Astrocyte of the spinal cord (primary cell): ENCODE data around the gene ATP8B4.

ENCODE experiments used
- DNase-seq: peaks from one replicate; pipeline ENCODE4 v3.0.0; 2011; ENCODE audit warnings: low read depth, low spot score
- H3K4me3 ChIP-seq: 2 replicates; pipeline ENCODE4 v1.5.1; 2011; ENCODE audit warnings: low read depth, mild to moderate bottlenecking, low read length, moderate library complexity
- in situ Hi-C: cut with HindIII; loops from 2 replicates; pipeline ENCODE4 v1.10.0; 2017; ENCODE audit warnings: low sequenced_read_pairs
- TF ChIP-seq, protein P1 (sequence below): IDR thresholded peaks from 2 replicates; pipeline ENCODE4 v1.5.1; 2012; ENCODE audit warnings: low read depth, mild to moderate bottlenecking, low read length, inconsistent platforms

ATP8B4 gene

DNA sequence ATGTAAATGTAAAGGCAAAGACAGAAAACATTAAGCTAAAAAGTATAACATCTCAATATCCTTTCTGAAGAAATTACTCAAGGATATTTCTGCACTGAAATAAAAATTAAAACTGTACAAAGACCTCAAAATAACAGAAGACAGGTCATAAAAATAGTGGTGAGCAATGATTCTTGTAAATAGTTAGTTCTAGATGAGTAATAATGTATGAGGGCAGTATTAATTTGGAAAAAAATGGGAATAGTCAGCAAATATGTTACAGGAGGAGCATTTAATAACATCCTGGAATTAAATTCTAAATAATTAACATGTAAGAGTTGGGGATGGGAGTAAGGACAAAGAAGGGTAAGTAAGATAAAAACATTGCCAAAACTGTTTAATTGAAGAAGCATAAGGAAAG, 250.7 kb downstream of the ATP8B4 start:
- no peak for DNase-seq
- no peak overlapping the region for H3K4me3 ChIP-seq
- in situ Hi-C loops = no loop called here
- TF ChIP-seq, protein P1, sequence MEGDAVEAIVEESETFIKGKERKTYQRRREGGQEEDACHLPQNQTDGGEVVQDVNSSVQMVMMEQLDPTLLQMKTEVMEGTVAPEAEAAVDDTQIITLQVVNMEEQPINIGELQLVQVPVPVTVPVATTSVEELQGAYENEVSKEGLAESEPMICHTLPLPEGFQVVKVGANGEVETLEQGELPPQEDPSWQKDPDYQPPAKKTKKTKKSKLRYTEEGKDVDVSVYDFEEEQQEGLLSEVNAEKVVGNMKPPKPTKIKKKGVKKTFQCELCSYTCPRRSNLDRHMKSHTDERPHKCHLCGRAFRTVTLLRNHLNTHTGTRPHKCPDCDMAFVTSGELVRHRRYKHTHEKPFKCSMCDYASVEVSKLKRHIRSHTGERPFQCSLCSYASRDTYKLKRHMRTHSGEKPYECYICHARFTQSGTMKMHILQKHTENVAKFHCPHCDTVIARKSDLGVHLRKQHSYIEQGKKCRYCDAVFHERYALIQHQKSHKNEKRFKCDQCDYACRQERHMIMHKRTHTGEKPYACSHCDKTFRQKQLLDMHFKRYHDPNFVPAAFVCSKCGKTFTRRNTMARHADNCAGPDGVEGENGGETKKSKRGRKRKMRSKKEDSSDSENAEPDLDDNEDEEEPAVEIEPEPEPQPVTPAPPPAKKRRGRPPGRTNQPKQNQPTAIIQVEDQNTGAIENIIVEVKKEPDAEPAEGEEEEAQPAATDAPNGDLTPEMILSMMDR = no peak

DNA sequence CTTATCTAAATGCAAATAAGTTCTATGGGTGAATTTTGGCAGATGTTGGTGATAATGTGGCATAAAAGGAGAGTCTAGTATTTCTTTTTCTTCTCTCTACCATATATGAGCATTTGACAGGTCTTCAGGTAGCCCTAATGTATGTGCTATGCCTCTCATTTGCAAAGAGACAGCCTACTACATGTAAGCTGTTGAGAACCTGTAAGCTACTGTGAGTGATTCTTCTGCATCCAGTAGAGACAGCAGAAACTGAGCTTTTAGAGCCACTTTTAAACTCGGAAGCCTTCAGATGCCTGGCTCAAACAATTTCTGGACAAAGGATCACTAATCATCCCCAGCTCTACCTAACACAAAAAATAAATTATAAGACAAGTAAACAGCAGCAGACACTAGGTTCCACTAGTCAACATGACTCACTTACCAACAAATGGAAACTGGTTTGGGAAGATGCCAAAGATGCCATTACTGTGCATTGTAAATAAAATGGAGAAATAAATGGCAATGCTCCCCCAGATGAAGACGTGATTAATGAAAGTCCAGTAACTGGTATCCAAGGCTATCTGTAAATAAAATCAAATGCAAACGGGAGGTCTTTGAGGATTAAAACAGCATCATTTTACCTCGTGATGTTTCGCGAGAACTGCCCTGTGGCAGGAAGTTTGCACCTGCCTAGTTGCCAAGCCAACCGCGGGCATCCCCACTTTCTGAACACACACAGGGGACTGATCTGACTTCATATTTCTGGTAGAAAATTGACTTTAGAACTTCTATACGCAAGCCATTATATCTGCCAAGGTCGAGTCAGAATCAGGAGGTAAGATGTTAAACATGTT, 252.9 kb downstream of the ATP8B4 start:
- in situ Hi-C loops = no loop called here
- no peak for DNase-seq
- TF ChIP-seq, protein P1 = no peak
- H3K4me3 ChIP-seq = no peak overlapping the region

- TF ChIP-seq, protein P1 = no peak
- in situ Hi-C loops = no loop called here
- H3K4me3 ChIP-seq = no peak overlapping the region
- no peak for DNase-seq
These were observed 254.8 kb downstream of the ATP8B4 start for GRCh38 chr15:49864251-49864650.

- in situ Hi-C loops = no loop called here
- H3K4me3 ChIP-seq = no peak overlapping the region
- TF ChIP-seq, protein P1 = no peak
- peak; percentile 73 for DNase-seq
These were observed 255.4 kb downstream of the ATP8B4 start for GRCh38 chr15:49863431-49864224.

- DNase-seq = peak; percentile 68
- H3K4me3 ChIP-seq = no peak overlapping the region
- TF ChIP-seq, protein P1 = no peak
- in situ Hi-C loops = no loop called here
These were observed 258.9 kb downstream of the ATP8B4 start for GRCh38 chr15:49860101-49860500.

GRCh38 chr15:49857496-49858475, 261.2 kb downstream of the ATP8B4 start:
- TF ChIP-seq, protein P1 = no peak
- H3K4me3 ChIP-seq = no peak overlapping the region
- in situ Hi-C loops = no loop called here
- DNase-seq = no peak
